ENCODE data around the gene ZNF488.
A peak's percentile ranks its signal among the peaks of the same experiment; 100 is the strongest.

ZNF488 gene

DNA sequence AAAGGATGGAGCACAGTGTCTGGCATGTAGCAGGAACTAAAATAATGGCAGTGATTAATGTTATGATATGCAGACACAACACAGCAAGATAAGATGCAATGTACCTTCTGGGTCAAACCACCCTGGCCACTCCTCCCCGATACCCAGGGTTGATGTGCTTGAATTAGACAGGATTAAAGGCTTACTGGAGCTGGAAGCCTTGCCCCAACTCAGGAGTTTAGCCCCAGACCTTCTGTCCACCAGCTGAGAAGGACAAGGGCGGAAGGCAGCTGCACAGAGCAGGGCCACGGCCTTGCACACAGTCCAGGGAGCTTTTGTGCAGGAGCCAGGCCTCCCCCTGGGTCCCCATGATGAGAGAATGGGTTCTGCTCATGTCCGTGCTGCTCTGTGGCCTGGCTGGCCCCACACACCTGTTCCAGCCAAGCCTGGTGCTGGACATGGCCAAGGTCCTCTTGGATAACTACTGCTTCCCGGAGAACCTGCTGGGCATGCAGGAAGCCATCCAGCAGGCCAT lies 35.9 kb downstream of the ZNF488 start, which contains the start of gene RBP3:
Gene RBP3, plus strand, starts transcription at position 226 of the 514 bp plus-strand sequence. Its CDS starts 122 bp downstream, at position 348.
- DNase-seq = no peak

- no peak for DNase-seq
These were observed 36.8 kb downstream of the ZNF488 start for GRCh38 chr10:47347303-47347675.

- no peak for DNase-seq
These were observed 37.4 kb downstream of the ZNF488 start for GRCh38 chr10:47346581-47347302.

GRCh38 chr10:47344996-47345870 lies 38.9 kb downstream of the ZNF488 start:
- DNase-seq = no peak

DNA sequence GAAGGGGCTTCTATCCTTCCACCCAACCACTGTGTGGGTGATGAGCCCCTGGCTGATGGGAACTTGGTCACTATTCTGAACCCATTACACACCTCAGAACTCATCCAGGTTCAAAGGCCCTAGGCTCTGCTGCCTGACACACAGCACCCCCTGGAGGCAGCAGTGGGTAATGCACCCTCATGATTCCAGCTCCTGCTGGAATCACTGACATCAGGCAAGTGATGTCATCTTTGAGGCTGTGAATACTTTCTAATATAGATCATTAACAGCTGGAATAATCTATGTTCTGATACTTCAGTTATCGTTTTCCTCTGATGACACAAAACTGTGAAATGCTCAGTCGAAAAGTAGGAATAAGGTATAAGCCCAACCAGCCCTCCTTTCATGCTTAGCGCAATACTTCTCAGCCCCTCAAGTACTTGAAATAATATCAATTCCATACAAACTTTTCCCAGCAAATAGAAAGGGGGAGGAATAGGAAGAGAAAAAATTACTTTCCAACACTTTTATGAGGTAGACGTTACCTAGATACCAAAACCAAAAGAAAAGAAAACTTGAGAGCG lies 43.4 kb downstream of the ZNF488 start:
- DNase-seq = peak; percentile 26

GRCh38 chr10:47339759-47340607 lies 44.1 kb downstream of the ZNF488 start:
- DNase-seq = no peak

DNA sequence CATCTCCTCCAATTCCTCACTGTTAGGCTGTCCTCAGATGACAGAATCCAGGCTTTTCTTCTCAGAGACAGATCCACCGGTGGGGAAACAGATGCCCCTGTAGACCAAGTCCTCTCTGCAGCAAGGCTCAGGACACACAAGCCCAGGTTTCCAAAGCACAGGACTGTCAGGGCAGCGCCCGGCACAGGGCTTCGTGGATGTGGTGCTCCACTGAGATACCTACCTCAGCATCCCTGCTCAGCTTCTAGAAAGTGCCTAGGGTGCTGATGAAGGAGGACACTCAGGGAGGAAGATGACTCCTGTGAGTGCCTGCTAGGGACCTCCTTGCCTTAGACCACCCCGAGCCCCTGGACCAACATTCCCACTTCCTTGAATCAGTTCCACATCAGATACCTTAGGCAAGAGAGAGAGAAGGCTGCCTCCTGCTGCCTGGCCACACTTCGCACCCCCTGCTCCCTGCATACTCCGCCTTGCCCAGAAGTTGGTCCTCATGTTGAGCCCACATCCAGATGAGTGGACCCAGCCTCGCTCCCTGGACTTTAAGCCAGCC lies 44.8 kb downstream of the ZNF488 start:
- no peak for DNase-seq

GRCh38 chr10:47337310-47337709 lies 46.8 kb downstream of the ZNF488 start:
- no peak for DNase-seq

DNA sequence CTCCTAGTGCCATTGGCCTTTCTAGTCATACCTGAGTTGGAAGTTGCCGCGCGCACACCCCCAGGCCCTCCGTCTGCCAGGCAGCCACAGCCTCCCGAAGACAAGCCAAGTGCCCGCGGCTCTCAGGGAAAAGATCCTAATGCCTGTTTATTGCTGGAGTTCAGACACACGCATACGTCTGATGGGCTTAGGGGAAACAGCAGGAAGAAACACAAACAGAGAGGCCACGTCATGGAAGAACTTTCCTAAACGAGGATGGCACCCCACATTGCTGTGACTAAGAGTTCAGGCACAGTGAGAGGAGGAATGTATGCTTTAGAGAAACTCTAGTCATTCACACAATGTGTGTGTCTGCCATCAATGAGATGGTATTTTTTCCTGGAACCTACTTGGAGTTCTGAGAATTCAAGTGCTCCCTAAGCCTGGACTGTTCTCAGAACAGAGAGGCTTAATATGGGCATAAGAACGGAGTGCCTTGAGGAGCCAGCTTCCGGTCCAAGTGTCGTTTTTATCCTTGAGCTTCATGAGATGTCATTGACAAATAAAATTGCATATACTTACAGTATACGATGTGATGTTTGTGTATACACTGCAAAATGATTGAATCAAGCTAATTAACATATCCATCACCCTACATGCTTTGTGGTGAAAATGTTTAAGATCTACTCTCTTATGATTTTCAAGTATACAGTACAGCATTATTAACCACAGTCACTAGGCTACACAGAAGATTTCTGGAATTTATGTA lies 47.5 kb downstream of the ZNF488 start:
- DNase-seq = no peak

DNA sequence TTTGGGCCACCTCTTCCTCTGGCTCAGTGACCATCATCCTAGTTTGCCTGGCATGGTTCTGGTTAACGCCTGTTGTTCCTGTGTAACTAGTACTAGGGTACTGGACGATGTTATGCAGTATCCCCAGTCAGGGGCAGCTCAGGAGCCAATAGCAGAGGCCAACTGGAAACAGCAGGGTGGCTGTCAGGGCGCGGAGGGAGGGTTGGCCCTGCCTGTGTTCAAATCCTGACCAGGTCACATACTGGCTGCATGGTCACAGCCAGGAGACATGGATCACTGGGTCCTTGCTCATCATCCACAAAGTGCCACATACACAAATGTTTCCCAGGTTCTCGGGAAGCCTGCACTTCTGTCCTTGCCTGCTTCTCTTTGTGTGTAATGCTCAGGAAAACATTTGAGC lies 48.2 kb downstream of the ZNF488 start:
- DNase-seq = no peak

DNA sequence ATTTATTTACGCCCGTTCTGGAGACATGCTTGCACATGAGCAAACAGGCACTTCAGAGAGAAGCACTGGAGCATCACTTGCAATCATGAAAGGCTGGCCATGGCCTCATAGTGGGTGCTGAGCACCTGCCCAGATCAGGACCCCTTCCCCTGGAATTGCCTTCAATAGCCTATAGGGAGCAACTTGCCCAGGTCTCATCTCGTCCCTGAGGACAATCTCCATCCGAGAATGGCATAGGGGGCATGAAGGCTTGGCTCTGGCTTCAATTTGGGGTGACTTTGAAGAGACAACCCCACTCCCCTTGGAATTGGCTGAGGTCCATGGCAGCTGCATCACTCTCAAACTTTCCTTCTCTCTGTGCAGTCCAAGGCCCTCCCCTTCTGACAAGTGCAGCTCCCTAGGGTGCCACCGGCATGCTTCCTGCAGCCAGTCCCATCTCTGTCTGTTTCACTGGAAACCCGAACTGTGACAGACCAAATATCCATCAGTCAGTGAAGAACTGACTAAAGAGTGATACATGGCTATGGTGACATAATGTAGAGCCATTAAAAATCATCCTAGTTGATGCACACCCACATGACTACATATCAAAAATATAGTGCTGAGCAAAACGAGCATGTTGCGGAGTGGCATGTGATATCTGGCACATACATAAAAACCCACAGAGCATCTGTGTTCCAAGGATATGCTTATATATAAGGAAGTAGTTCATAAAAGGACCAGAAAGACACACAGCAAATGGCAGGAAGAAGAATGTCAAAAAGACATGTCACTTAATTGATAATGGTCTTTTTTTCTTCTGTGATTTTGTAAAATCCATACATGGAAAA lies 49.4 kb downstream of the ZNF488 start:
- no peak for DNase-seq

DNA sequence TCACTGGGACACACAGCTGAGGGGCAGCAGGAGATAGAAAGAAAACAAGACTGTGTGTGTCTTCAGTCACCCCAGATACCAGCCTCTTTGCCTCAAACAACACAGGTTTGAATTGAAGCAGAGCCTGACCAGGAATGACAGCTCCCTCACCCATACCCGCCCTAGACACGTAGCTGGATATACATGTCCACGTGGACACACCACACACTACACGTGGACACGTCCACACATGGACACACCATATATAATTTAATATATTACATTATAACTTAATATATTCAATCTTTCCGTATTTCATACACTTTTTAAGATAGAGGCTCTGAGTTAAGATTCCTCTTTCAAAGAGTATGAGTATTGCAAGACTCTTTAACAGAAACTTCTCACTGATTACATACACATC lies 50.6 kb downstream of the ZNF488 start:
- no peak for DNase-seq

GRCh38 chr10:47332946-47333345 lies 51.1 kb downstream of the ZNF488 start:
- DNase-seq = no peak

DNA sequence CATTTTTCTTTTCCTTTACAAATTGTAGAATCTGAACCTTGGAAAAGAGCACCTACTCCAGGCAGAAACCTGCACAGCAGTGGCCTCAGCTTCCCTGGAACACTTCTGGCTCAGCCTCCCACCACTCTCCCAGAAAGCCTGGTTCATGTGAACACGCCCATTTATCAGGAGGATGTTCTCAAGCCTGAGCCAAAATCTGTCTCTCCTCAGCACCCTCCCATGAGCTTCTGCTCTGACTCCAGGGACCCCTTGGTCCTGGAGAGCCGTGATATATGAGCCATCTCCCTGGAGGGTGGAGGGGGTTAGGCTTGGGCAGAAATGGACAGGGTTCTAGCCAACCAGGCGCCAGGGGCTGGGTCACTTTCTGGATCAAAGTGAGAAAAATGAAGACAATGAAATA lies 51.7 kb downstream of the ZNF488 start:
- no peak for DNase-seq

DNA sequence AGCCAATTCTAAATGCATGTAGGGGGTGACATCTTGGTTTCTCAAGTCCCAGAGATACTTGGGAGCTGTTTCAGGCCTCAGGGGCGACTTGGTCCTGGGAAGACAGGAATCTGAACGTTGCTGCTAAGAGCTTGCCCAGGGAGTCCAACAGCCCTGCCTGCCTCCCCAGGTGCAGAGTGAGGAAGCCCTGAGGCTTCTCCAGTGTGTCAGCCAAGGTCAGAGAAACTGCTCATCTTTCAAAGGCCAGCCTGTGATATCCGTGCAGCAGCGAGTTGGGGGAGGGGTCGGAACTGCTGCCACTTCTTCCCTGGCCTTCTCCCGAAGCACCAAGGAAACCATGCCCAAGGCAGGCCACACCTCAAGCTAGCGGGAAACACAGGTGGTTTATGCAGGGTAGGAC lies 52.1 kb downstream of the ZNF488 start:
- DNase-seq = no peak

GRCh38 chr10:47331491-47331890 lies 52.6 kb downstream of the ZNF488 start:
- no peak for DNase-seq

DNA sequence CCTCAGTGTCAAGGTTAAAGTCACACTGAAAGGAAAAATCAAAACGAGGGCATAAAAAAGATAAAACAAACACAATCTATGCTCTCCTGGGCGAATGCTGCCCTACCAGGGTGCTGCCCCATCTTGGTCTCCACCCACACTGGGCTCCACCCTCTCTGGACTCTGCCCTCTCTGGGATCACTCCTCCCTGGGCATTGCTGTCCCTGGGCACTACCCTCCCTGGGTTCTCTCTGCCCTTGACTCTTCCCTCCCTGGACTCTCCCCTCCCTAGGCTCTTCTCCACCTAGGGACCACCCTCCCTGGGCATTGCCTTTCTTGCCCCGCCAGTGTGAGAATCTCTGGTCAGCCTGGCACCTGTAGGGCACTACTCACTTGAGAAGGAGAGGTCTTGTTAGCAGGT lies 53.3 kb downstream of the ZNF488 start:
- no peak for DNase-seq

DNA sequence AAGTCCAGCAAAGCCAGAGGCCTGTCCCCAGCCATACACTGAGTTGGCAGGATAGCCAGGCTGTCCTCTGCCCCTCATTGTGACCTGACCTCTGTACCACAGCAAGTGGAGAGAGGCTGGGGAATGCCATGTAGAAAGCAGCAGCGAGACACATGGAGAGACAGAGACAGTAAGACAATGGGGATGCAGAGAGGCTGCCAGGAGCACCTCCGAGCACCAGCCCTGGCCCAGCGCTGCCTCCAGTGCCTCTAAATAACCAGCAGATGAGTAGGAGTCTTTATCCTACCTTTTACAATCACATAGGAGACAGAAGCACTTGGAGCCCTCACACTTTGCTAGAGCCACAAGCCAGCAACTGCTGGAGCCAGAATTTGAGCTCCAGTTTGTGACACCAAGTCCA lies 53.7 kb downstream of the ZNF488 start:
- DNase-seq = no peak

DNA sequence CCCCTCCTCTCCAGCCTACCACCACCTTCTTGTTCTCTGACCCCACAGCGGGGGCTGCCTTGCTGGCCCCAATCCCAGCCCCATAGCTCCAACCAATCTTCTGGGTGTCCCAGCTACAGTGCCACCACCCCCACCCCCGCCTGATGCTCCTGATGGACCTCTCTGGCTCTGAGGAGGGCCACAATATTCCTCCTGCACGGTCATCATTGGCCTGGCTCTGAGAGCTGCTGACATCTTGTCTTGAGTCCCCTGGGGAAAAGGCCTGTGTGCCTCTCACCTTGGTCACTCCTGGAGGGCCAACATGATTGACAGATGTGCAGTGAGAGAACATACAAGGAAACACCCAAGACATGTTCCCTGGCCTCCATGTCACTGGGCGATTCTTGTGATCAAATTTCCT lies 54.2 kb downstream of the ZNF488 start:
- no peak for DNase-seq

DNA sequence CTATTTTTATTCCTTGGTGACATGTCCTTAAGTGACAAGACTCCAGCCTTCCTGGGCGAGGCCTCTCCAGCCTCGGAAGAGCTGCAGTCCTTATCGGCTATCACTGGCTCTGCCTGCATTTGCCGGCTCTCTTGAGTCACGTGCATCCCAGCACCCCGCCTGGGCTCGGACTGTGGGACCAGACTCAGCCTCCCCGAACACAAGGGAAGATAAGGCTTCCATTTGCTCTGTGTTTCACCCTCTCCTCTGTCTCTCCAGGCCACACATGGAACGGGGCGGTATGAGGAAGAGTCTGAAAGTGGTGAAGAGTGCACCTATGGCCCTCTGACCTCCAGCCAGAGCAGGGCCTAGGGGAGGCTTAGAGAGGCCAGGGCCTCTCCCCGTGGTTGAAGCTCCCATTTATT lies 57.2 kb downstream of the ZNF488 start:
- no peak for DNase-seq
